OCI-LY7 (cell line): ENCODE data around the gene STEAP4.

ENCODE experiments used
- EZH2phosphoT487 ChIP-seq: fragments of 200-600 bp; sonication (generic); IDR thresholded peaks from 2 replicates; pipeline ENCODE4 v1.6.1; 2018; ENCODE audit warnings: low read depth, borderline replicate concordance, mild to moderate bottlenecking, mixed run types, antibody characterized with exemption, low read length, moderate library complexity, mixed read lengths
- TF ChIP-seq, protein P1 (sequence below): fragments of 200-600 bp; sonication (generic); conservative IDR thresholded peaks from 2 replicates; pipeline ENCODE4 v1.5.1; 2014; ENCODE audit warnings: mild to moderate bottlenecking, antibody characterized with exemption, low read length, moderate library complexity, mixed read lengths

DNA sequence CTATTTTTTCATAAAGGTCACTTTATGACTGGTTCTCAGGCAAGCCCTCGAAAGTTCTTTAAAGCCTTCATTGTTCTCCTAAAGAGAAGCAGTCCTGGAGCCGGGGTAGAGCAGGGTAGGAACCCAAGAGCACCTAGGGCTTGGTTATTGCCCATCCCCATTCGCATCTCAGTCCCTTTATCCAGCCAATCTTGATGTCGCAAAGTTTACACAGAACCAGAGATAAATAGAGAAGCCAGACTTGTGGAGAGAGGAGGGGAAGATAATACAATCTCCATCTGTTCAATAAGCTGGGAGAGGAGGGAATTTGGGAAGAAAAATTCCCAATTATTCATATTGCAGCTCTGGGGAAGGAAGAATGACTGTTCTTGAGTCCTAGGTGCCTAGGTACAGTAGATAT is 80.5 kb downstream of the STEAP4 start:
- TF ChIP-seq, protein P1, sequence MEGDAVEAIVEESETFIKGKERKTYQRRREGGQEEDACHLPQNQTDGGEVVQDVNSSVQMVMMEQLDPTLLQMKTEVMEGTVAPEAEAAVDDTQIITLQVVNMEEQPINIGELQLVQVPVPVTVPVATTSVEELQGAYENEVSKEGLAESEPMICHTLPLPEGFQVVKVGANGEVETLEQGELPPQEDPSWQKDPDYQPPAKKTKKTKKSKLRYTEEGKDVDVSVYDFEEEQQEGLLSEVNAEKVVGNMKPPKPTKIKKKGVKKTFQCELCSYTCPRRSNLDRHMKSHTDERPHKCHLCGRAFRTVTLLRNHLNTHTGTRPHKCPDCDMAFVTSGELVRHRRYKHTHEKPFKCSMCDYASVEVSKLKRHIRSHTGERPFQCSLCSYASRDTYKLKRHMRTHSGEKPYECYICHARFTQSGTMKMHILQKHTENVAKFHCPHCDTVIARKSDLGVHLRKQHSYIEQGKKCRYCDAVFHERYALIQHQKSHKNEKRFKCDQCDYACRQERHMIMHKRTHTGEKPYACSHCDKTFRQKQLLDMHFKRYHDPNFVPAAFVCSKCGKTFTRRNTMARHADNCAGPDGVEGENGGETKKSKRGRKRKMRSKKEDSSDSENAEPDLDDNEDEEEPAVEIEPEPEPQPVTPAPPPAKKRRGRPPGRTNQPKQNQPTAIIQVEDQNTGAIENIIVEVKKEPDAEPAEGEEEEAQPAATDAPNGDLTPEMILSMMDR: no peak
- TF ChIP-seq EZH2phosphoT487: no peak
